HG03439 (cell line): ENCODE measurements around the gene TNFSF15.
A peak's percentile ranks its signal among the peaks of the same experiment; 100 is the strongest.

Source experiments
- ATAC-seq: cut with Tn5 transposase; IDR thresholded peaks from one replicate; pipeline ENCODE4 v1.9.1; 2021; ENCODE audit warnings: mild to moderate bottlenecking, moderate library complexity; ENCODE audit not compliant: unreplicated experiment

Gene TNFSF15

DNA sequence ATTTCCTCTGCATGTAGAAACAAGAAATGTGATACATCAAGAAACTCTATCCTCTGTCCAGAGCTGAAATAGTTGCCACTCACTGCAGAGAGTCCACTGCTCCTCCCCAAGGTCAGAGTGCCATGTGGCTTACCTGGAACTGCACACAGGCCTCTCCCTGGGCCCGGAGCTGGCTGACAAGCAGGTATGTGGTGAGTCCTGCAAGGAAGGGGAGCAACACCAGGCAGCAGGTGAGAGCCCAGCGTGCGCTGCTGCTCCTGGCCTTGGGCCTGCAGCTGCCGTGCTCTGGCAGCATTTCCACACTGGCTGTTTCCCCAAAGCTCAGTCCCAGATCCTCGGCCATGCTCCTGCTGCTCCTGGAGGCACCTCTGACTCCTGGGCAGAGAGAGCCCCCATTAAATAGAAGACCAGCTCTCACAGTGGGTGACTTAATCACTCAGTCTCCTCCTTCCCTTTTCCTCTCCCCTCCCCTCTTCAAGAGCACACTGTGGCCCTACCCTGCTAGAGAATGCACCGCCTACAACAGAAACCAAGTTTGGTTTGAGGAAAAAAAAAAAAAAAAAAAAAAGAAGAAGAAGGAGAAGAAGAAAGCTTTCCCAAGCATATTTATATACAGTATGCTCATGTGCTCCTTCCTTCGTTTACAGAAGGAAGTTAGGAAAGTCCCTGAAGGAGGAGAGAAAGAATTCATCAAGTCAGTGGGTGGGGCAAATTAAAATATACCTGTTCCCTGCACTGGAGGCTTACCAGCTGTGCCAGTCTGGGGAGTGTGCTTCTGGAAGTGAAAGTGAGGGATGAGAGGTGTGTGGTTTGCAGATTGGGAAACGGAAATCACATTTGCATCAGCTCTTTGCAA lies at the start of gene TNFSF15:
TNFSF15 (minus strand) TSS at position 370 of the 856 bp plus-strand sequence; CDS start at position 343, 27 bp downstream.
- ATAC-seq, result peak; percentile 75

GRCh38 chr9:114855488-114855887 lies 49.6 kb upstream of the TNFSF15 start:
- no peak for ATAC-seq

DNA sequence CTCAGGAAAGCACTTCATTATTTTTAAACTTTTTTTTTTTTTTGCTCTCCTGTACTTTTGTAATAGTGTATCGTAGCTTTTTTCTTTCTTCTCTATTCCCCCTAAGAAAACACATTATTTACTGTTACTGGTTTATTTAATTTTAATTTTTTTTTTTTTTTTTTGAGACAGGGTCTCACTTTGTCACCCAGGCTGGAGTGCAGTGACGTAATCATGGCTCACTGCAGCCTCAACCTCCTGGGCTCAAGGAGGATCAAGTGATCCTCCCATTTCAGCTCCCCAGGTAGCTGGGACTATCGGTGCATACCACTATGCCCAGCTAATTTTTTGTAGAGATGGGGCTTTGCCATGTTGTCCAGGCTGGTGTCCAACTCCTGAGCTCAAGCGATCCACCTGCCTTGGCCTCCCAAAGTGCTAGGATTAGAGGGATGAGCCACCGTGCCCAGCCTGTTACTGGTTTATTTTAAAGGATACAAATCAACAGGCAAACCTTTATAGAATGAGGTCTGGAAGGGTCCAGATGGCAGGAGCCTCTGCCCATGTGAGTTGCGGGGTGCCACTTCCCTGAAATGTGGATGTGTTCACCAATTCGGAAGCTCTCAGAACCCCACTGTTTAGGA lies 49.0 kb upstream of the TNFSF15 start:
- ATAC-seq, result no peak

DNA sequence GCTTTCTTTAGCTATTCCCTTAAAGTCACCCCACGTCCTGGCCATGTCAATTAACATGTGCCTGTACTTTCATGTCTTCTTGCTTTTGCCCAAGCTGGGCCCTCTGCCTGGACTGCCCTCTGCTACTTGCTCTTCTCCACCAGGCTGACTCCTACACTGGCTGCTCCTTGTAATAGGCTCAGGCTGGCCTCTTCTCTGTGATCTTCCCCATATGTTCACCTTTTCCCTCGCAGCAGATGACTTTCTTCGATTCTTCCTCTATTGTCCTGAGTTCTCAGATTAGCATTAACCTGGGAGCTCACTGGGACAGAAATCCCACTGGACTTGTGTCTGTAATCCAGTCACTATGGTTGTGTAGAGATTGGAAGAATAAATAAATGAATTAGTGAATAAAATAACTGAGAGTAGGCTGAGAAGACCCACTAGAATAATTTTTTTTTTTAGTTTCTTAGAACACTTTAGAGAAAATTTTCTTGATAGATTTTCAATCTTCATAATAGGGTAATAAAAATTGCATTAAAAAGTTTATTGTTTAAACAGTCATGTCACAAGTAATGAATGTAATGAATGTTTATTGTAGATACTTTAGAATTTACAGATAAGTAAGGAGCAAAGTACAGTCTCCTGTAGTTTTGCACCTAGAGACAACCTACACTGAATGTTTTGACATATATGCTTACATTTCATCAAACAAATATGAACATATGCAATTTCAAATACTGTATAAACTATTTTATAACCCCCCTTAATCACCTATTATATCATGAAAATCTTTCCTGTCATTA lies 47.4 kb upstream of the TNFSF15 start:
- no peak for ATAC-seq

GRCh38 chr9:114852050-114852594 lies 46.3 kb upstream of the TNFSF15 start:
- no peak for ATAC-seq

- no peak for ATAC-seq
These were observed 45.5 kb upstream of the TNFSF15 start for GRCh38 chr9:114851306-114851705.

DNA sequence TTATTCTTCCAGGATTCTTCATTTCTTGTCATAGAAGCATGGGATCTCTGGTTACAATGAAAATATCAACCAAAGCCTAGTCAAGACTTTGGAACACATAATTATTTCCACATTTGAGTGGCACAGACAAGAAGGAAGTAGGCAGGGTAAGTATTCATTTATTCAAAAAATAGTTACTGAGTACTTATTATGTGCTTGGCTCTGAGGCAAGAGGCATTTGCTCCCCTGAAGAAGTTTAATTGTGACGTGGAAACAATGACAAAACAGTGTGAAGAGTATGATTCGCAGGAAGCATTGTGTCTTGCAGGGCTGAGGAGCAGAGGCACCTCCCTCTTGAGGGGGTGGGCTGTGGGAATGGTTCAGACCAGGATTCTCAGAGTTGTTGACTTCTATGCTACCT lies 45.0 kb upstream of the TNFSF15 start:
- ATAC-seq, result no peak

DNA sequence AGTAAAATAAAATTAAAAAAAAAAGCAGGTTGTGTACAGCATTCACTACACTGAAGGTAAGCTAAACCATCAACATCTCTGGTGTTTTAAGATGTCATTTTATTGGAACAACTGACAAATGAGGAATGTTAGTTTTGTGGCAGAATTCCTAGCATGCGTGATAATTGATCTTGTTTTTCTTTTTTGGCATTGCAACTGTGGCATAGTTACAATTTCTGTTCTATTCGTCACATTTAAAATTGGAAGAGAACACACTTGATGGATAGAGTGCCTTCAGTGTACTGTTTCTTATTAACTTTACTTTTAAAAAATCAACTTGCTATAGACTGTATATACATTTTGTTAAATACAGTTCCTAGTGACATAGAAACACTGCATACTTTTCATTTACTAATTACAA lies 43.6 kb upstream of the TNFSF15 start:
- ATAC-seq, result no peak

GRCh38 chr9:114847492-114848417 lies 41.9 kb upstream of the TNFSF15 start:
- ATAC-seq, result no peak

DNA sequence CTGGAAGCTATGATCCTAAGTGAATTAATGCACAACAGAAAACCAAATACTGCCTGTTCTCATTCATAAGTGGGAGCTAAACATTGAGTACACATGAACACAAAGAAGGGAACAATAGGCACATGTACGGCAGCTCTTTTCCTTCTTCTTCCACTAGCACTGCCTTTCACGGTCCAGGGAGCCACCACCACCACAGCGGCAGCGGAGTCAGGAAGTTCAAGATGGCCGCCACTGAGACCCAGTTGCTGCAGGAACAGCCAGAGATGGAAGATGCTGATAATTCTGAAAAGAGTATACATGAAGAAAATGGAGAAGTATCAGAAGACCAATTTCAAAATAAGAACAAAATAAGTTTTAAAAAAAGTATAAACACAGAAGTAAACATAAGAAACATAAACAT lies 39.5 kb upstream of the TNFSF15 start:
- no peak for ATAC-seq

DNA sequence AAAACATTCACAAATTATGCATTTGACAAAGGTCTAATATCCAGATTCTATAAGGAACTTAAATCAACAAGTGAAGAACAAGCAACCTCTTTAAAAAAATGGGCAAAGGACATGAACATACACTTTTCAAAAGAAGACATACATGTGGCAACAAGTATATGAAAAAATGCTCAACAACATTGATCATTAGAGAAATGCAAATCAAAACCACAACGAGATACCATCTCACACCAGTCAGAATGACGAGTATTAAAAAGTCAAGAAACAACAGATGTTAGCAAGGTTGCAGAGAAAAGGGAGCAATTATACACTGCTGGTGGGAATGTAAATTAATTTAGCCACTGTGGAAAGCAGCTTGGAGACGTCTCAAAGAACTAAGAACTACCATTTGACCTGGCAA lies 38.9 kb upstream of the TNFSF15 start:
- no peak for ATAC-seq

GRCh38 chr9:114837923-114838322 lies 32.1 kb upstream of the TNFSF15 start:
- no peak for ATAC-seq

GRCh38 chr9:114836769-114837168 lies 30.9 kb upstream of the TNFSF15 start:
- ATAC-seq, result no peak

GRCh38 chr9:114834386-114834785 lies 28.5 kb upstream of the TNFSF15 start:
- no peak for ATAC-seq

GRCh38 chr9:114830546-114830945 lies 24.7 kb upstream of the TNFSF15 start:
- ATAC-seq, result no peak

GRCh38 chr9:114829574-114830440 lies 24.0 kb upstream of the TNFSF15 start:
- no peak for ATAC-seq

DNA sequence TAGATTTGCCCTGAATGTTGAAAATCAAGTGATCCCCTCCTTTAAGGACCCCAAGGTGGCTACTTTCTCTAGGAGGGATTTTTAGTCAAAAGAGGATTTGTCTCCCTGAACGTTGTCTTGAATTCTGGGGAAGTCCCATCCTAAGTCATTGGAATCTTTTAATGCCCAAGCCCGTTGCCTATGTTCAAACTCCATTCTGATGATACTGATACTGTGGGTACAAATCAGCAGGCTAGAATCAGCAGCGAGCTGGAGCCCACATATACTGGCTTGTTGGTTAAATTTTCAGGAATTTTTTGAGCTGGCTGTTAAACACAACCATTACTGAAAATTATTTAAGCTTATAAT lies 22.4 kb upstream of the TNFSF15 start:
- ATAC-seq, result no peak

- no peak for ATAC-seq
These were observed 21.9 kb upstream of the TNFSF15 start for GRCh38 chr9:114827641-114828302.

- ATAC-seq, result no peak
These were observed 20.6 kb upstream of the TNFSF15 start for GRCh38 chr9:114826431-114826830.
